HepG2 (cell line): ENCODE results near the gene ZNF514. TPM values are rescaled to one million over a fixed set of nuclear protein-coding genes. Genes with fewer than 3 reads are reported as not detected.

Source experiments
- CBX5 ChIP-seq: sonication (generic); formaldehyde crosslinking; IDR thresholded peaks from 2 replicates; pipeline ENCODE4 v1.4.0; 2020; ENCODE audit warnings: missing genetic modification reagents, borderline replicate concordance
- DPF2 ChIP-seq: sonication (generic); formaldehyde crosslinking; IDR thresholded peaks from 2 replicates; pipeline ENCODE4 v1.4.0; 2020; ENCODE audit warnings: mild to moderate bottlenecking, low read depth, missing genetic modification reagents, borderline replicate concordance
- DR1 ChIP-seq: sonication (generic); formaldehyde crosslinking; IDR thresholded peaks from 2 replicates; pipeline ENCODE4 v1.8.0; 2021; ENCODE audit warnings: mild to moderate bottlenecking, missing genetic modification reagents, inconsistent platforms
- FOSL2 ChIP-seq: sonication (generic); formaldehyde crosslinking; IDR thresholded peaks from 2 replicates; pipeline ENCODE4 v1.4.0; 2020; ENCODE audit warnings: missing genetic modification reagents
- FOXA1 ChIP-seq, 2 experiments: fragments of 450-650 bp in 1 of 2; sonication (generic) in 1 of 2; formaldehyde crosslinking in 1 of 2; IDR thresholded peaks; 2 replicates each; pipeline versions ENCODE4 v1.4.0 to v1.6.1; 2016 to 2020; ENCODE audit warnings: missing genetic modification reagents in 1 of 2
- HMG20A ChIP-seq: IDR thresholded peaks from 2 replicates; pipeline ENCODE4 v1.6.1; 2016; ENCODE audit warnings: borderline replicate concordance
- KMT2B ChIP-seq: IDR thresholded peaks from 2 replicates; pipeline ENCODE4 v1.6.1; 2016; ENCODE audit warnings: missing genetic modification reagents, missing compliant biosample characterization
- NAIF1 ChIP-seq: sonication (generic); formaldehyde crosslinking; IDR thresholded peaks from 2 replicates; pipeline ENCODE4 v1.5.0; 2020; ENCODE audit warnings: mild to moderate bottlenecking, missing genetic modification reagents, borderline replicate concordance
- SIN3A ChIP-seq: IDR thresholded peaks from 2 replicates; pipeline ENCODE4 v1.6.1; 2011; ENCODE audit warnings: low read depth, mild to moderate bottlenecking, control low read depth, low read length, borderline replicate concordance
- TBP ChIP-seq: sonication (generic); formaldehyde crosslinking; IDR thresholded peaks from 2 replicates; pipeline ENCODE4 v1.5.0; 2020; ENCODE audit warnings: missing genetic modification reagents
- ZBTB7B ChIP-seq: sonication (generic); formaldehyde crosslinking; IDR thresholded peaks from 2 replicates; pipeline ENCODE4 v1.4.0; 2020; ENCODE audit warnings: missing genetic modification reagents
- ZNF3 ChIP-seq: IDR thresholded peaks from 2 replicates; pipeline ENCODE4 v1.7.0; 2017; ENCODE audit warnings: inconsistent platforms
- ZNF33B ChIP-seq: sonication (generic); formaldehyde crosslinking; IDR thresholded peaks from 2 replicates; pipeline ENCODE4 v1.5.1; 2020; ENCODE audit warnings: mild to moderate bottlenecking, missing genetic modification reagents
- ZNF616 ChIP-seq: sonication (generic); formaldehyde crosslinking; IDR thresholded peaks from 2 replicates; pipeline ENCODE4 v1.5.0; 2020; ENCODE audit warnings: low read depth, mild to moderate bottlenecking, missing genetic modification reagents
- ZNF7 ChIP-seq: IDR thresholded peaks from 2 replicates; pipeline ENCODE4 v1.6.1; 2016; ENCODE audit warnings: missing biosample characterization, missing genetic modification reagents
- ZNF839 ChIP-seq: sonication (generic); formaldehyde crosslinking; IDR thresholded peaks from 2 replicates; pipeline ENCODE4 v1.4.0; 2020; ENCODE audit warnings: missing genetic modification reagents, mild to moderate bottlenecking, borderline replicate concordance
- polyA plus RNA-seq, 8 experiments: library from polyadenylated mRNA; depleted of rRNA in 3 of 8; stranded (reverse) in 7 of 8; unstranded in 1 of 8; fragments of >200 nt; fragmentation: Illumina TruSeq in 4 of 8; extraction: Trizol in 4 of 8; gene quantifications; 2 replicates each; pipeline versions ENCODE4 v1.2.1 to v1.2.3, GENCODE V29; 2011 to 2016; ENCODE audit warnings: low read depth in 4 of 8, missing spikeins in 1 of 8, mixed read lengths in 1 of 8; ENCODE audit not compliant: insufficient read depth in 1 of 8
- total RNA-seq, 5 experiments: library from RNA; depleted of rRNA; stranded (reverse); fragments of >200 nt; fragmentation: Illumina TruSeq; extraction: Trizol; gene quantifications; 2 replicates each; pipeline ENCODE4 v1.2.3, GENCODE V29; 2016; ENCODE audit warnings: low read depth in 1 of 5
- TF ChIP-seq, protein P1 (sequence below): IDR thresholded peaks from 2 replicates; pipeline ENCODE4 v1.6.1; 2012; ENCODE audit warnings: inconsistent platforms
- TF ChIP-seq, protein P2 (sequence below): sonication (generic); formaldehyde crosslinking; IDR thresholded peaks from 2 replicates; pipeline ENCODE4 v1.5.0; 2020; ENCODE audit warnings: mild to moderate bottlenecking, missing genetic modification reagents
- TF ChIP-seq, protein P3 (sequence below): sonication (generic); formaldehyde crosslinking; IDR thresholded peaks from 2 replicates; pipeline ENCODE4 v1.9.0; 2021; ENCODE audit warnings: missing genetic modification reagents, borderline replicate concordance
- TF ChIP-seq, protein P4 (sequence below): sonication (generic); formaldehyde crosslinking; IDR thresholded peaks from 2 replicates; pipeline ENCODE4 v1.5.0; 2020; ENCODE audit warnings: missing genetic modification reagents
- TF ChIP-seq, protein P5 (sequence below): IDR thresholded peaks from 2 replicates; pipeline ENCODE4 v1.6.1; 2016

The ZNF514 gene
- total and polyA plus RNA-seq, 2 of the 13 experiments (the other 11 are each of a cell fraction or from before 2014, with no cell fraction given) = 15.2 to 18.7 TPM

DNA sequence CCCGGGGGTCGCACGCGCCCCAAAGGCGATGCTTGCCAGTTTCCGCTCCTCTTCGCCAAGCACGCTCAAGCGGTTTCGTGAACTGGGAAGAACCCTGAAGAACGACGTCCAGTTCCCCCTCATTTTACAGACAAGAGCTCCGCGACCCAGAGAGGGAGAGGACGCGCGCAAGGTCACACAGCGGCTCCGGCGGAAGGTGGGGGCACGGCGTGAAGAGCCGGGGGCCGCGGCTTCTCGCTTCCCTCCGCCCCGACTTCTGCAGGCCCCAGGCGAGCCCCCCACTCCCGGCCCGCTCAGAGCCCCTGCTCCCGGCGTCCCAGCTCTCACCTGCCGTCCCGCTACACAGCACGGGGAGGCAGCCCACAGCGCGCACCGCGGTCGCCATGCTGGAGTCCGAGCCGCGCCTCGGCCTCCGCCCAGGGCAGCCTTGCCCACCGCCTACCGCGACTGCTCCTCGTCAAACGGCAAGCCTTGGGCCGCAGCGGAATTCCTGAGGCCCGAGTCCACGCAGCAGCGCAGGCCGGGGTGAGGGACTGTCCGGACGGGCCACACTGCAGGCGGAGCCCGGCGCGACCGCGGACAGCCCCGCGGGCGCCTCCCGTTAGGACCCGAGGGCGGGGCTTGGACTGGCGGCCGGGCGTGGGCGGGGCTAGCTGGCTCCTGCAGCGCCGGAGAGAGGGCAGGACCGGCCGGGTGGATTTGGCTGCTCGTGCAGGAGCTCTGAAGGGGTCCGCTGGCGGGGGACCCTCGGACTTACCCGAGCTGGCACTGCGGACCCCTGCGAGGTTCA, 38.0 kb downstream of the ZNF514 start, which contains the start of gene MRPS5 (continued):
- TF ChIP-seq, protein P1, sequence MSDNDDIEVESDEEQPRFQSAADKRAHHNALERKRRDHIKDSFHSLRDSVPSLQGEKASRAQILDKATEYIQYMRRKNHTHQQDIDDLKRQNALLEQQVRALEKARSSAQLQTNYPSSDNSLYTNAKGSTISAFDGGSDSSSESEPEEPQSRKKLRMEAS = peak; percentile 94
- TF ChIP-seq, protein P2, sequence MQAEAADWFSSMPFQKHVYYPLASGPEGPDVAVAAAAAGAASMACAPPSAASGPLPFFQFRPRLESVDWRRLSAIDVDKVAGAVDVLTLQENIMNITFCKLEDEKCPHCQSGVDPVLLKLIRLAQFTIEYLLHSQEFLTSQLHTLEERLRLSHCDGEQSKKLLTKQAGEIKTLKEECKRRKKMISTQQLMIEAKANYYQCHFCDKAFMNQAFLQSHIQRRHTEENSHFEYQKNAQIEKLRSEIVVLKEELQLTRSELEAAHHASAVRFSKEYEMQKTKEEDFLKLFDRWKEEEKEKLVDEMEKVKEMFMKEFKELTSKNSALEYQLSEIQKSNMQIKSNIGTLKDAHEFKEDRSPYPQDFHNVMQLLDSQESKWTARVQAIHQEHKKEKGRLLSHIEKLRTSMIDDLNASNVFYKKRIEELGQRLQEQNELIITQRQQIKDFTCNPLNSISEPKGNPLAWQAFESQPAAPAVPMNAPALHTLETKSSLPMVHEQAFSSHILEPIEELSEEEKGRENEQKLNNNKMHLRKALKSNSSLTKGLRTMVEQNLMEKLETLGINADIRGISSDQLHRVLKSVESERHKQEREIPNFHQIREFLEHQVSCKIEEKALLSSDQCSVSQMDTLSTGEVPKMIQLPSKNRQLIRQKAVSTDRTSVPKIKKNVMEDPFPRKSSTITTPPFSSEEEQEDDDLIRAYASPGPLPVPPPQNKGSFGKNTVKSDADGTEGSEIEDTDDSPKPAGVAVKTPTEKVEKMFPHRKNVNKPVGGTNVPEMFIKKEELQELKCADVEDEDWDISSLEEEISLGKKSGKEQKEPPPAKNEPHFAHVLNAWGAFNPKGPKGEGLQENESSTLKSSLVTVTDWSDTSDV (CRISPR knock-in tag) = no peak
- TF ChIP-seq FOXA1 (IDR thresholded peaks at IDR 0.05) (no peak), FOXA1 (CRISPR knock-in tag; IDR thresholded peaks at IDR 0.05) (0 out of 2 replicates have a peak, but pooled peaks have one; percentile 6), DR1 (peak; percentile 56; the same call in 1 of the 2 replicates), HMG20A (CRISPR knock-in tag) (no peak), ZNF33B (CRISPR knock-in tag) (no peak), TBP (no peak), ZBTB7B (CRISPR knock-in tag) (peak; percentile 60; the same call in 1 of the 2 replicates), ZNF3 (CRISPR knock-in tag) (no peak), SIN3A (0 out of 2 replicates have a peak, but pooled peaks have one; percentile 10), ZNF616 (CRISPR knock-in tag) (peak; percentile 93), FOSL2 (CRISPR knock-in tag) (peak; percentile 40), ZNF7 (no peak), CBX5 (CRISPR knock-in tag) (peak; percentile 23; the same call in 1 of the 2 replicates), KMT2B (peak; percentile 96), ZNF839 (CRISPR knock-in tag) (peak; percentile 99), DPF2 (CRISPR knock-in tag) (no peak), NAIF1 (CRISPR knock-in tag) (peak; percentile 71; the same call in 1 of the 2 replicates)
- TF ChIP-seq, protein P3, sequence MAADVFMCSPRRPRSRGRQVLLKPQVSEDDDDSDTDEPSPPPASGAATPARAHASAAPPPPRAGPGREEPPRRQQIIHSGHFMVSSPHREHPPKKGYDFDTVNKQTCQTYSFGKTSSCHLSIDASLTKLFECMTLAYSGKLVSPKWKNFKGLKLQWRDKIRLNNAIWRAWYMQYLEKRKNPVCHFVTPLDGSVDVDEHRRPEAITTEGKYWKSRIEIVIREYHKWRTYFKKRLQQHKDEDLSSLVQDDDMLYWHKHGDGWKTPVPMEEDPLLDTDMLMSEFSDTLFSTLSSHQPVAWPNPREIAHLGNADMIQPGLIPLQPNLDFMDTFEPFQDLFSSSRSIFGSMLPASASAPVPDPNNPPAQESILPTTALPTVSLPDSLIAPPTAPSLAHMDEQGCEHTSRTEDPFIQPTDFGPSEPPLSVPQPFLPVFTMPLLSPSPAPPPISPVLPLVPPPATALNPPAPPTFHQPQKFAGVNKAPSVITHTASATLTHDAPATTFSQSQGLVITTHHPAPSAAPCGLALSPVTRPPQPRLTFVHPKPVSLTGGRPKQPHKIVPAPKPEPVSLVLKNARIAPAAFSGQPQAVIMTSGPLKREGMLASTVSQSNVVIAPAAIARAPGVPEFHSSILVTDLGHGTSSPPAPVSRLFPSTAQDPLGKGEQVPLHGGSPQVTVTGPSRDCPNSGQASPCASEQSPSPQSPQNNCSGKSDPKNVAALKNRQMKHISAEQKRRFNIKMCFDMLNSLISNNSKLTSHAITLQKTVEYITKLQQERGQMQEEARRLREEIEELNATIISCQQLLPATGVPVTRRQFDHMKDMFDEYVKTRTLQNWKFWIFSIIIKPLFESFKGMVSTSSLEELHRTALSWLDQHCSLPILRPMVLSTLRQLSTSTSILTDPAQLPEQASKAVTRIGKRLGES (CRISPR knock-in tag) = no peak
- TF ChIP-seq, protein P4, sequence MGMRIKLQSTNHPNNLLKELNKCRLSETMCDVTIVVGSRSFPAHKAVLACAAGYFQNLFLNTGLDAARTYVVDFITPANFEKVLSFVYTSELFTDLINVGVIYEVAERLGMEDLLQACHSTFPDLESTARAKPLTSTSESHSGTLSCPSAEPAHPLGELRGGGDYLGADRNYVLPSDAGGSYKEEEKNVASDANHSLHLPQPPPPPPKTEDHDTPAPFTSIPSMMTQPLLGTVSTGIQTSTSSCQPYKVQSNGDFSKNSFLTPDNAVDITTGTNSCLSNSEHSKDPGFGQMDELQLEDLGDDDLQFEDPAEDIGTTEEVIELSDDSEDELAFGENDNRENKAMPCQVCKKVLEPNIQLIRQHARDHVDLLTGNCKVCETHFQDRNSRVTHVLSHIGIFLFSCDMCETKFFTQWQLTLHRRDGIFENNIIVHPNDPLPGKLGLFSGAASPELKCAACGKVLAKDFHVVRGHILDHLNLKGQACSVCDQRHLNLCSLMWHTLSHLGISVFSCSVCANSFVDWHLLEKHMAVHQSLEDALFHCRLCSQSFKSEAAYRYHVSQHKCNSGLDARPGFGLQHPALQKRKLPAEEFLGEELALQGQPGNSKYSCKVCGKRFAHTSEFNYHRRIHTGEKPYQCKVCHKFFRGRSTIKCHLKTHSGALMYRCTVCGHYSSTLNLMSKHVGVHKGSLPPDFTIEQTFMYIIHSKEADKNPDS = no peak
- TF ChIP-seq, protein P5, sequence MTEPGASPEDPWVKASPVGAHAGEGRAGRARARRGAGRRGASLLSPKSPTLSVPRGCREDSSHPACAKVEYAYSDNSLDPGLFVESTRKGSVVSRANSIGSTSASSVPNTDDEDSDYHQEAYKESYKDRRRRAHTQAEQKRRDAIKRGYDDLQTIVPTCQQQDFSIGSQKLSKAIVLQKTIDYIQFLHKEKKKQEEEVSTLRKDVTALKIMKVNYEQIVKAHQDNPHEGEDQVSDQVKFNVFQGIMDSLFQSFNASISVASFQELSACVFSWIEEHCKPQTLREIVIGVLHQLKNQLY (CRISPR knock-in tag) = no peak
